Measurements from ENCODE around the gene NBEAL2. TPM values are rescaled to one million over a fixed set of nuclear protein-coding genes. Genes with fewer than 3 reads are reported as not detected.

NBEAL2 gene
- total RNA-seq, 4 donors from 2014 or later, result 17.4 to 113 (median 33.6) TPM

DNA sequence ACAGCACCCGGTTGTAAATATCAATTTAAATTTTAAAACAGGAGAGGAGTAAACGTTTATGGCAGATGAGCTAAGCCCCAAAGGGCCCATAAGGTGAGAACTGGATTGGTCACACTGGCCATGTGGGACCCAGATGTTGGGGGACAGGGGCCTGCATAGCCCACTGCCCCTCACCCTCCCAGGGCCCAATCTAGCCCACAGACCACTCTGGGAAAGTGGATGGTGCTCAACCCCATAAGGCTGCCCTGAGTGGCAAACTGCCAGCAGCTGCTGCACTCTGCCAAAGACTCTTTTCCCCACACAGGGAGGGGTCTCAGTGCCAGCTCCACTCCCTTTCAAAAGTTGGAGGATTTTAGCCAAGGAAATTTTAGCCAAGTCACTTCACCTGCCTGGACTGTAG is 45.4 kb upstream of the NBEAL2 start:
- ATAC-seq (ENCODE audit: low FRiP score), result no peak
- TF ChIP-seq, protein P1, sequence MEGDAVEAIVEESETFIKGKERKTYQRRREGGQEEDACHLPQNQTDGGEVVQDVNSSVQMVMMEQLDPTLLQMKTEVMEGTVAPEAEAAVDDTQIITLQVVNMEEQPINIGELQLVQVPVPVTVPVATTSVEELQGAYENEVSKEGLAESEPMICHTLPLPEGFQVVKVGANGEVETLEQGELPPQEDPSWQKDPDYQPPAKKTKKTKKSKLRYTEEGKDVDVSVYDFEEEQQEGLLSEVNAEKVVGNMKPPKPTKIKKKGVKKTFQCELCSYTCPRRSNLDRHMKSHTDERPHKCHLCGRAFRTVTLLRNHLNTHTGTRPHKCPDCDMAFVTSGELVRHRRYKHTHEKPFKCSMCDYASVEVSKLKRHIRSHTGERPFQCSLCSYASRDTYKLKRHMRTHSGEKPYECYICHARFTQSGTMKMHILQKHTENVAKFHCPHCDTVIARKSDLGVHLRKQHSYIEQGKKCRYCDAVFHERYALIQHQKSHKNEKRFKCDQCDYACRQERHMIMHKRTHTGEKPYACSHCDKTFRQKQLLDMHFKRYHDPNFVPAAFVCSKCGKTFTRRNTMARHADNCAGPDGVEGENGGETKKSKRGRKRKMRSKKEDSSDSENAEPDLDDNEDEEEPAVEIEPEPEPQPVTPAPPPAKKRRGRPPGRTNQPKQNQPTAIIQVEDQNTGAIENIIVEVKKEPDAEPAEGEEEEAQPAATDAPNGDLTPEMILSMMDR (IDR thresholded peaks at IDR 0.05), result no peak
- DNase-seq (ENCODE audit: low spot score), result no peak

DNA sequence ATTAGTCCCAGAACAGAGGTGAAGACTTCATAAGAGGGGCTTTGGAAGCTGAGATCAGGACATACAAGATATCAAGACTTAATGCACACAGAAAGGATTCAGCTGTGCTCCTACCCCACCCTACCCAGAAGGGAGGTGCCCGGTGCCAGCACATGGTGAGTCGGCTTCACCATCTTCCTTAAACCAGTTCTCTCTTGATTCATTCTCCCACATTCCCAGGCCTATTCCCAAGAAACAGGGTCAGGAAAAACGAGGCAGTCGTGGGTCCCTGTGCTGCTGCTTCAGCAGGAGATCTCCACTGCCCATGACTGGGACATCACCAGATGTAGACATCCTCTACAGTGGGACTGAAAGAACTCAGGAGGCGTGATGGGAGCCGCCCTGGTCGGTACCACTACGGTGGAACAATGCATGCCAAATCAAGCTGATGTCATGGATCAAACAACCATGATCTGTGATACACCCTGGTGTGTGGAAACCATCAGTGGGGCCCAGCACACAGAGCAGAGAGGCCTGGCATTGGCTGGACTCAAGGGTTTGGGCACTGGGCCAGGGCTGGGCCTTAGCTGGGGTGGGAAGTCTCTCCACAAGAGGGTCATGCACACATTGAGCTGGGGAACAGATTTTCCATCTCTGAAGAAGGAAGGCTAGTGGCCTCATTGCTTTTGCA is 44.8 kb upstream of the NBEAL2 start:
- DNase-seq (ENCODE audit: low spot score), result no peak
- TF ChIP-seq, protein P1 (IDR thresholded peaks at IDR 0.05), result no peak
- peak; percentile 31 for ATAC-seq (ENCODE audit: low FRiP score)

DNA sequence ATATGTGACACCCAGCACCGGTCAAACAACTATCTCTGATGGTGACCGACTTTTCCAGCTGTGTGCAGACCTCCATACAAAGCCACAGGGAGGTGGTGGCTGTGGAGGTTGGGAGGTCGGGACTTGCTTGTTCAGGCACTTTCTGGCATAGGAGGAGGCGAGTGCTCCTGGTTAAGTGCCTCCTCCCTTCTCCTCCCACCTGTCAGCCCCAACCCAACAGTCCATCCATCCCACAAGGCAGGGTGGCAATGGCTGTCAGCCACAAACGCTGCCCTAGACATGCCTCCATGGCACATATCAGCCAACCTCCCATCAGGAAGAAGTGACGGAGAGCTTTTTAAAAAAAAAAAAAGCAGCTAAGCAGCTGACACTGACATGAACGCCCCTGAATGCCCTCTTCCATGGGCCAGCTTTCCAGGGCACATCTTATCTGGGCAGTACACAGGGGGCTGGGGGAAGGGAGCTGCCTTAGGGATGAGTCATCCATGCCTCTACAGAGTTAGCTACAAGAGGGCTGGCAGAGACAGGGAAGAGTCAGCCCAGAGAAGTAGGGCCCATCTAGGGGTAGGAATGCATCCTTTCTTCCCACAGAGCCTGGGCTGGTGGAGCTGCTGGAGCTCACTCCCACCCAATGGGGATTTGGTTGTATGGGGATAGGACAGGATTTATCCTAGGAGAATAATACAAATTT is 44.2 kb upstream of the NBEAL2 start:
- TF ChIP-seq, protein P1 (IDR thresholded peaks at IDR 0.05), result no peak
- DNase-seq (ENCODE audit: low spot score) (no peak), ATAC-seq (ENCODE audit: low FRiP score) (peak; percentile 95)

DNA sequence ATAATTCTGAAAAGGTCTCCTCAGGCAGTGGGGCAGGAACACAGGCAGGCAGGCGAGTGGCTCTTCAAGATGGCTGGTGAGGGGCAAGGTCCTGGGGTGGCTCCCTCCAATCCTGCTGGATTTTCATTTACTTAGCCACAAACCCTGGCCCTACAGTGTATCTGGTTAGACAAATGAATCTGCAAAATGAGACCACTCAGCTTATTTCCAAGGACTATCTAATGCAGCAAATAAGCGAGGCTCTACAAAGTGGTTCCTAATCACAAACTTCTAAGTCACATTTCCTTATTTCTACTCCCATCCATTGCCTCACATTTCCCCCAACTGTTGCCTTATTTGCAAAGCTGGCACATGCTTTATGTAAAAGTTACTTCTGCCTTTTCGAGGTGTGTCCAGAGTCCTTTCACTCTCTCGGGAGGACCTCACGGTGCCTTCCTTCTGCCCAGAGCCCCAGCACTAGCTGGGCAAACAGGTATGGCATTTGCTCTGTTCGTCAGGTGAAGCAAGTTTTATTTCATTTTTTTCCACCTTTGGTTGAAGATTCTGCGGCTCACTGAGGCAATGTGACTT is 43.4 kb upstream of the NBEAL2 start:
- DNase-seq (ENCODE audit: low spot score) (no peak), ATAC-seq (ENCODE audit: low FRiP score) (no peak)
- TF ChIP-seq, protein P1 (IDR thresholded peaks at IDR 0.05), result no peak

DNA sequence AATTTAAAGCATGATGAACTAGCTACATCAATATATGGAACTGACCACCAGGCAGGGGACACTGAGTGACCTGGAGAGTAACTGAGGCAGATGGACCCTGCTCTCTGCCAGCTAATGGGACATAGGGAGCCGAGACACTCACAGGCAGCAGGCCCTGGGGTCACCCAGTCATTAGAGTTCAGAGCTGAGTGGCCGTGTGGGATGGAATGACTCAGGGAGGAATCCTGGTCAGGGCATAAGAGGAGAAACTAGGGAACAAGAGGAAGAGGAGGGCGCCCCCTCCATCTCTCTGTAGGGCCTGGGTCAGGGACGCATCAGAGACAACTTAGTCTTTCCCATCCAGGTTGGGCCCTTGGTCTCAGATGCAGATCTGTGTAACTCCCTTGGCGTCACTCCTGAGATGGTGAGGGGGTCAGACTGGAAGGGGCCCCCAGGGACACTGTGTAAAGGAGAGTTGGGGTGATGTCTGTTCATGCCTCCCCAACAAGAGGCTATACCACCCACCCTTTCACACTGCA is 42.7 kb upstream of the NBEAL2 start:
- ATAC-seq (ENCODE audit: low FRiP score) (no peak), DNase-seq (ENCODE audit: low spot score) (no peak)
- TF ChIP-seq, protein P1 (IDR thresholded peaks at IDR 0.05), result no peak

DNA sequence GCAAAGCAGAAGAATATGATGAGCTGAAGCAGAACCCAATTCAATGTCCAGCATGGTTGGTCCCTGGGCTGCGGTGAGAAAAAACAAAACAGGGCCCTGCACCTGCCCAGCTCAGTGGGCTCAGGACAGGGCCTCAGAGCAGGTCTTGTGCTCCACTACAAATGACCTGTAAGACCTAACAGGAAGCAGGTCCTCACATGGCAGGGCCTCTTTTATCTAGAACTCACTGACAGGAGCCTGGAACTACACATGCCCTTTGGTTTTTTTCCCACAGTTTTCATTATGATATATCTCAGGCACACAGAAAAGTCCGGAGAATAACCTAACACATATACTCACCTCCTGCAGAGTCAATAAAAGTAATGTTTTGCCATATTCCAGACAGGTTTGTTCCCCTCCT is 41.3 kb upstream of the NBEAL2 start:
- ATAC-seq (ENCODE audit: low FRiP score) (no peak), DNase-seq (ENCODE audit: low spot score) (no peak)
- TF ChIP-seq, protein P1 (IDR thresholded peaks at IDR 0.05), result no peak

Measured in omental fat pad (tissue), 4 donors.